ENCODE results near the gene CFDP1. TPM values are rescaled to one million over a fixed set of nuclear protein-coding genes. Genes with fewer than 3 reads are reported as not detected.
"Not testable (repeated sequence)": the region's sequence is repeated elsewhere in the genome, so short reads cannot be mapped to it uniquely, and the experiment has no call there.

The CFDP1 gene
- total RNA-seq, 4 donors from 2014 or later, result 32.8 to 55.8 (median 45.7) TPM

DNA sequence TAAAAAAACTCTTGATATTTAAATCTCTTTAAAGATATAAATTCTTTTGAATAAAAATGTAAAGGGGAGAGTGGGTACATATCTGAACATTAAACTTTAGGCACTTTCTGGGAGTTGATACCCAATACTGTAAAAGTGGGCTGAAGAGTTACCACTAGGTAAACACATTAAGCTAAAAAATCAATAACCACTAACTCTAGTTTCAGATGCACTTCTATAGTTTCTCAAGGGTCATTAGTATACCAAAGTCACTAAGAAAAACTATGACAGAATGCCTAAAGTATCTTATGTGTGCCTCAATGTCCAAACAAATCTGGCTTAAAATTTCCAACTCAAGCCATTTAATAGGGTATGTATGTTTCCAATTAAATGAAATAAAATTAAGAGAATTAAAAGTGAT lies 13.1 kb upstream of the CFDP1 start:
- no peak for DNase-seq
- H3K36me3 ChIP-seq, result peaks cover 0 to 56% (median 0%) of the 10 kb centered on the region in 3 donors
- H3K4me3 ChIP-seq, result no peak overlapping the region
- no peaks in the 10 kb centered on the region for H3K4me1 ChIP-seq
- H3K27me3 ChIP-seq, result no peaks in the 10 kb centered on the region
- H3K27ac ChIP-seq, result no peak overlapping the region
- intact Hi-C loops (cut with DNase I), result no loop called here
- TF ChIP-seq, protein P1, sequence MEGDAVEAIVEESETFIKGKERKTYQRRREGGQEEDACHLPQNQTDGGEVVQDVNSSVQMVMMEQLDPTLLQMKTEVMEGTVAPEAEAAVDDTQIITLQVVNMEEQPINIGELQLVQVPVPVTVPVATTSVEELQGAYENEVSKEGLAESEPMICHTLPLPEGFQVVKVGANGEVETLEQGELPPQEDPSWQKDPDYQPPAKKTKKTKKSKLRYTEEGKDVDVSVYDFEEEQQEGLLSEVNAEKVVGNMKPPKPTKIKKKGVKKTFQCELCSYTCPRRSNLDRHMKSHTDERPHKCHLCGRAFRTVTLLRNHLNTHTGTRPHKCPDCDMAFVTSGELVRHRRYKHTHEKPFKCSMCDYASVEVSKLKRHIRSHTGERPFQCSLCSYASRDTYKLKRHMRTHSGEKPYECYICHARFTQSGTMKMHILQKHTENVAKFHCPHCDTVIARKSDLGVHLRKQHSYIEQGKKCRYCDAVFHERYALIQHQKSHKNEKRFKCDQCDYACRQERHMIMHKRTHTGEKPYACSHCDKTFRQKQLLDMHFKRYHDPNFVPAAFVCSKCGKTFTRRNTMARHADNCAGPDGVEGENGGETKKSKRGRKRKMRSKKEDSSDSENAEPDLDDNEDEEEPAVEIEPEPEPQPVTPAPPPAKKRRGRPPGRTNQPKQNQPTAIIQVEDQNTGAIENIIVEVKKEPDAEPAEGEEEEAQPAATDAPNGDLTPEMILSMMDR (IDR thresholded peaks at IDR 0.05), result no peak
- TF ChIP-seq POLR2A (IDR thresholded peaks at IDR 0.05), result no peak
- H3K9me3 ChIP-seq, result no peaks in the 10 kb centered on the region

DNA sequence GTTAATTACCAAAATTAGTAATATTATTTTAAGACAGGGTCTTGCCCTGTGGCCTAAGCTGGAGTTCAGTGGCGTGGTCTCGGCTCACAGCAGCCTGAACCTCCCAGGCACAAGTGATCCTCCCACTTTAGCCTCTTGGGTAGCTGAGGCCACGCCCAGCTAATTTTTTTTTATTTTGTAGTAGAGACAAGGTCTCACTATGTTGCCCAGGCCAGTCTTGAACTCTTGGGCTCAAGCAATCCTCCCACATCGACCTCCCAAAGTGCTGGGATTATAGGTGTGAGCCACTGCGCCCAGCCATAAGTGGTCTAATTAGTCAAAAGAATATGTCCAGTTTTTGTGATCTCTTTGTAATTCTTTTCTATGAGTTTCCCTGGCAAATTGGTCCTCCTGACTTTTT lies 12.0 kb upstream of the CFDP1 start:
- no peaks in the 10 kb centered on the region for H3K9me3 ChIP-seq
- no peak overlapping the region for H3K4me3 ChIP-seq
- DNase-seq, result no peak
- H3K36me3 ChIP-seq, result peaks cover 0 to 45% (median 0%) of the 10 kb centered on the region in 3 donors
- no peak overlapping the region for H3K27ac ChIP-seq
- WGBS, 2 donors, result 78 to 89% methylated on average over 3 to 5 of the region's 5 CpGs
- intact Hi-C loops (cut with DNase I), result no loop called here
- H3K27me3 ChIP-seq, result no peaks in the 10 kb centered on the region
- TF ChIP-seq POLR2A (IDR thresholded peaks at IDR 0.05), result no peak
- TF ChIP-seq, protein P1 (IDR thresholded peaks at IDR 0.05), result no peak
- no peaks in the 10 kb centered on the region for H3K4me1 ChIP-seq

DNA sequence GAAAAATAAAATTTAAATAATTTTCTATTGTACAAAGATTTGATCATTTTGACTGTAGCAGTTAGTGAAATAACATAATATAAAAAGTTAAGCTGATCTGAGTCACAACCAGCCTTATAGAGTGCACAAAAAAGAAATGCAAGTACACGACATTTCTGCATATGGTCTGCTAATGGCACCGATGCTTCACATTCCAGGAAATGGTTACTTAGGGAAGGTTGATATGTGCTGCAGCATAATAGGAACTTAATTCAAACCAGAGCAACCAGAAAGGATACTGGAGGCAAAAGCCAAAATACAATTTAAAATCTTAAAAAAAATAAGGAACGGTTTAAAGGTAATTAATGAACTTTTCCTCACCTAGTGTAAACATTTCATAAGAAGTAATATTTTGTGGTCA lies 10.0 kb upstream of the CFDP1 start:
- no peaks in the 10 kb centered on the region for H3K9me3 ChIP-seq
- no peaks in the 10 kb centered on the region for H3K4me1 ChIP-seq
- no peaks in the 10 kb centered on the region for H3K27me3 ChIP-seq
- peaks cover 0 to 25% (median 0%) of the 10 kb centered on the region in 3 donors for H3K36me3 ChIP-seq
- WGBS, 2 donors, result 70 to 78% methylated on average over 3 of the region's 3 CpGs
- TF ChIP-seq, protein P1 (IDR thresholded peaks at IDR 0.05), result no peak
- TF ChIP-seq POLR2A (IDR thresholded peaks at IDR 0.05), result no peak
- no peak overlapping the region for H3K4me3 ChIP-seq
- no peak overlapping the region for H3K27ac ChIP-seq
- intact Hi-C loops (cut with DNase I), result no loop called here
- no peak for DNase-seq

DNA sequence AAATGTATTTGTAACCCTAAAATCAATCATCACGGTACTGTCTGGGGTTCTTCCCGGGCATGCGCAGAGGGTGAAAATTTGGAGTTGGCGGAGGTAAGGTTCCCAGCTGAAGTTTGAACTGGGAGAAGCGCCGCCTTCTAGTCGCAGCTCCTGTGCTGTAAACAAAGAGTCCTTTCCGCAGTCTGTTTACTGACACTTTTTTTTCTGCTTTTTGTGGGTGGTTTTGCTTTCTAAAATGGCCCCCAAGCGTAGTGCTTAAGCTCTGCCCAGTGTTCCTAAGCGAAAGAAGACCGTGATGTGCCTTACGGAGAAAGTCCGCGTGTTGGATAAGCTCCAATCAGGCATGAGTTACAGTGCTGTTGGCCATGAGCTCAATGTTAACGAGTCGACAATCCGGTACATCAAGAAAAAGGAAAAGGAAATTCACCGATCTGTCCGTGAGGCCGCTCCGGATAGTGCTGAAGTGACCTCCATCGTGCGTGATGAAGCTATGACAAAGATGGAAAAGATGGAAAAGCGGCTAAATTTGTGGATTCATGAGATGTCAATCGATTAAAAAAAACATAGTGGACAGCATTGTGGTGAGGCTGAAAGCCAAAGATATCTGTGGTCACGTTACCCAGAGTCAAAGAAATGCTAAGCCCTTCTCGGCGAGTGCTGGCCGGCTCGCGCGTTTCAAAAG lies 570 bp upstream of the CFDP1 start:
- H3K4me1 ChIP-seq, result peaks cover 0 to 39% (median 13%) of the 10 kb centered on the region in 3 donors
- no peaks in the 10 kb centered on the region for H3K27me3 ChIP-seq
- peak overlapping the region; percentile 93 to 99 (median 96) for H3K27ac ChIP-seq
- peak overlapping the region; percentile 70 to 97 (median 90) for H3K4me3 ChIP-seq
- no peaks in the 10 kb centered on the region for H3K36me3 ChIP-seq
- intact Hi-C loops (cut with DNase I), result no loop called here
- 0 to 4% methylated on average over 31 of the region's 32 CpGs for WGBS, 2 donors
- H3K9me3 ChIP-seq, result no peaks in the 10 kb centered on the region
- peak in 1 of 4 donors; percentile 23 for TF ChIP-seq POLR2A (IDR thresholded peaks at IDR 0.05)
- TF ChIP-seq, protein P1 (IDR thresholded peaks at IDR 0.05), result no peak
- no peak for DNase-seq

DNA sequence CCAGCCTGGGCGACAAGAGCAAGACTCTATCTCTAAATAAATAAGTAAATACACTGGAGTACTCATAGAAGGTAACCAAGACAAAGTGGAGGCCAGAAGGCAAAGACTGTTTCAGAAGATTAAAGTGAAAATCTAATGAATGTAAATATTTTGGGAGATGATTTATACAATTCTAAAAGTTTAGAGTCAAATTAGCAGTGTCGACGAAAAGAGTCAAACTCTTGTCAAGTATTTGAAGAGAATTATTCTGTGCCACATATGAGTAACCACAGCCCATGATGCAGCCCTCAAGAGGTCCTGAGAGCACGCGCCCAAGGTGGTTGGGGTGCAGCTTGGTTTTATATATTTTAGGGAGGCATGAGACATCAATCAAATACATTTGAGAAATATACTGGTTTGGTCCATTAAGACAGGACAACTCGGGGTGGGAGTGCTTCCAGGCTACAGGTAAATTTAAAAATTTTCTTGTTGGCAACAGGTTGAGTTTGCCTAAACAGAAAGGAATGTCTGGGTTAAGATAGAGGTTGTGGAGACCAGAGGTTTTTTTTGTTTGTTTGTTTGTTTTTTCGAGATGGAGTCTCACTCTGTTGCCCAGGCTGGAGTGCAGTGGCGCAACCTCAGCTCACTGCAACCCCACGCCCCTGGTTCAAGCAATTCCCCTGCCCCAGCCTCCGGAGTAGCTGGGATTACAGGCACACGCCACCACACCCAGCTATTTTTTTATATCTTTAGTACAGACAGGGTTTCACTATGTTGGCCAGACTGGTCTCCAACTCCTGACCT lies 3.5 kb downstream of the CFDP1 start:
- intact Hi-C loops (cut with DNase I), result no loop called here

DNA sequence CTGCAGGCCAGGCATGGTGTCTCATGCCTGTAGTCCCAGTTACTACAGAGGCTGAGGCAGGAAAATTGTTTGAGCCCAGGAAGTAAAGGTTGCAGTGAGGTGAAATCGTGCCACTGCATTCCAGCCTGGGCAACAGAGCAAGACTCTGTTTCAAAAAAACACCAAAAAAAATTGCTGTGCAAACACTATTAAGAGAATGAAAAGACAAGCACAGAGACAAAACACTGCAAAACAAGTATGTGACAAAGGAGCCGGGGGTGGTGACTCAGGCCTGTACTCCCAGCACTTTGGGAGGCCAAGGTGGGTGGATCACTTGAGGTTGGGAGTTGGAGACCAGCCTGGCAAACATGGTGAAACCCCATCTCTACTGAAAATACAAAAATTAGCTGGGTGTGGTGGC lies 6.8 kb downstream of the CFDP1 start:
- H3K4me3 ChIP-seq; DNase-seq; intact Hi-C loops (cut with DNase I); H3K9me3 ChIP-seq; H3K27ac ChIP-seq; H3K36me3 ChIP-seq; H3K27me3 ChIP-seq: not testable (repeated sequence)
- WGBS, 2 donors, result 38 to 44% methylated on average over 2 of the region's 2 CpGs
- H3K4me1 ChIP-seq, result peaks cover 0 to 27% (median 5%) of the 10 kb centered on the region in 3 donors

More for the DNA sequence above, 3.5 kb downstream of the CFDP1 start:
- peaks cover 0 to 6% (median 0%) of the 10 kb centered on the region in 3 donors for H3K36me3 ChIP-seq
- no peak for DNase-seq
- no peak overlapping the region for H3K27ac ChIP-seq
- H3K9me3 ChIP-seq, result no peaks in the 10 kb centered on the region
- 75 to 85% methylated on average over 11 of the region's 11 CpGs for WGBS, 2 donors
- H3K4me3 ChIP-seq, result no peak overlapping the region
- H3K27me3 ChIP-seq, result no peaks in the 10 kb centered on the region
- TF ChIP-seq POLR2A (IDR thresholded peaks at IDR 0.05), result no peak
- TF ChIP-seq, protein P1 (IDR thresholded peaks at IDR 0.05), result no peak
- H3K4me1 ChIP-seq, result peaks cover 0 to 46% (median 18%) of the 10 kb centered on the region in 3 donors

DNA sequence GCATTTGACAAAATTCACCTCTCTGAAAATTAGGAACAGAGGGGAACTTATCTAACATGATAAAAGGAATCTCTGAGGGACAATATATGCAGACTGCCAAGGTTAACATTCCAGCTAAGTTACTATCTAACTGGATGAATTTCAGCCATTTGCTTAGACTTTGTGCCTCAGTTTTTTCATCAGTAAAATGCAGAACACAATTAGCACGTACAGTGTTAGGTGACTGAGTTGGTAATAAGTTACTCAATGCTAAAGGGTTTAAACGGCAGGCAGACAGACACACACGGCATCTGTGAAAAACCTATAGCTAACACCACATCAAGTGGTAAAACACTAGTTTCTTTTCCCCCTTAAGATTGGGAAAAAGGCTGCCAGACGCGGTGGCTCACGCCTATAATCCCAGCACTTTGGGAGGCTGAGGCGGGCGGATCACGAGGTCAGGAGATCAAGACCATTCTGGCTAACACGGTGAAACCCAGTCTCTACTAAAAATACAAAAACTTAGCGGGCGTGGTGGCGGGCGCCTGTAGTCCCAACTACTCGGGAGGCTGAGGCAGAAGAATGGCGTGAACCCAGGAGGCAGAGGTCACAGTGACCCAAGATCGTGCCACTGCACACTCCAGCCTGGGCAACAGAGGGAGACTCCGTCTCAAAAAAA lies 9.1 kb downstream of the CFDP1 start:
- H3K27ac ChIP-seq; H3K9me3 ChIP-seq; intact Hi-C loops (cut with DNase I); H3K36me3 ChIP-seq; H3K27me3 ChIP-seq; H3K4me3 ChIP-seq; DNase-seq: not testable (repeated sequence)
- H3K4me1 ChIP-seq, result peaks cover 0 to 35% (median 13%) of the 10 kb centered on the region in 3 donors
- 73 to 91% methylated on average over 11 to 16 of the region's 18 CpGs for WGBS, 2 donors

Data from esophagus squamous epithelium (tissue), 5 donors.